DMS79 treated with DMSO at 0.1 percent for 48 hours (cell line): ENCODE measurements around the gene FZR1.
A peak's percentile ranks its signal among the peaks of the same experiment; 100 is the strongest.
"Not testable (repeated sequence)": the region's sequence is repeated elsewhere in the genome, so short reads cannot be mapped to it uniquely, and the experiment has no call there.

Experiments used
- DNase-seq: peaks from one replicate; lab custom pipeline; 2025; lab: John Stamatoyannopoulos, UW

The FZR1 gene

DNA sequence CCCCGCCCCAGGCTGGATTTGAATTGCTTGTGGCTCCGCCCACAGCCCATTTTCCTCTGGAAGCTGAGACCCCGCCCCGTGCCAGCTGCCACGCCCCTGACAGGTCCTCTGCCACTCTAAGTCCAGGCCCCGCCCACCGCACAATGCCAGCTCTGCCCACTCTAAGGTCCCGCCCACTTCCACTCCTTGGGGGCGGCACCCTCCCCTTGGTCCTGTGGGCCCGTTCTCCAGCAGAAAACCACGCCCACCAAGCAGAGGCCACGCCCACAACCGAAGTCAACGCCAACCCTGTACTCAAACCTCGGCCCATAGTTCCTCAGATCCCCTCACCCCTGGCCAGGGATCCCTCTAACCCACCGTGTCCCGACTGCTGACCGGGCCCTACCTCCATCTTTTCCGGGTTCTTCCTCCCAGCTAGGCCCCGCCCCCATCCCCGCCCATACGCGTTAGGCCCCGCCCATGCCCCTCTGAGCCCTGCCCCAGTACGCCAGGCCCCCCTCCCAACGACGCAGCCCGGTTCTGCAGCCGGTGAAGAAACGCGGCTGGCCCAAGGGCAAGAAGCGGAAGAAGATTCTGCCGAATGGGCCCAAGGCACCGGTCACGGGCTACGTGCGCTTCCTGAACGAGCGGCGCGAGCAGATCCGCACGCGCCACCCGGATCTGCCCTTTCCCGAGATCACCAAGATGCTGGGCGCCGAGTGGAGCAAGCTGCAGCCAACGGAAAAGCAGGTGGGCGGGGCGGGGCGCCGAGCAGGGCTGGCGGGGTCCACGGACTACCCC is 67.9 kb downstream of the FZR1 start:
- DNase-seq = no peak

DNA sequence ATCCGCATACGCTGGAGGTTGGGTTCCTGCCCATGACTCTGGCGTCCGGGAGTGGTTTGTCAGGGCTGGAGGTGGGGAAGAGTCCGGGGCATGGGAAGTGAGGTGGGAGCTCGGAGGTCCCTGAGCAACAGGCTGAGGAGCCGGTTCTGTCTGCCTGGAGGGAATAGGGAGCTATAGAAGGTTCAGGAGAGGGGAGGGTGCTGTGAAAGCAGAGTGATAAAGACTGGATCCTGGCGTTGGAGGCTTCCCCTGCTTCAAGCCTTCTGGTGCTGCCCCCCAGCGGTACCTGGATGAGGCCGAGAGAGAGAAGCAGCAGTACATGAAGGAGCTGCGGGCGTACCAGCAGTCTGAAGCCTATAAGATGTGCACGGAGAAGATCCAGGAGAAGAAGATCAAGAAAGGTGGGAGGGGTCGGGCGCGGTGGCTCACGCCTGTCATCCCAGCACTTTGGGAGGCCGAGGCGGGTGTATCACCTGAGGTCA is 69.2 kb downstream of the FZR1 start:
- DNase-seq = no peak

DNA sequence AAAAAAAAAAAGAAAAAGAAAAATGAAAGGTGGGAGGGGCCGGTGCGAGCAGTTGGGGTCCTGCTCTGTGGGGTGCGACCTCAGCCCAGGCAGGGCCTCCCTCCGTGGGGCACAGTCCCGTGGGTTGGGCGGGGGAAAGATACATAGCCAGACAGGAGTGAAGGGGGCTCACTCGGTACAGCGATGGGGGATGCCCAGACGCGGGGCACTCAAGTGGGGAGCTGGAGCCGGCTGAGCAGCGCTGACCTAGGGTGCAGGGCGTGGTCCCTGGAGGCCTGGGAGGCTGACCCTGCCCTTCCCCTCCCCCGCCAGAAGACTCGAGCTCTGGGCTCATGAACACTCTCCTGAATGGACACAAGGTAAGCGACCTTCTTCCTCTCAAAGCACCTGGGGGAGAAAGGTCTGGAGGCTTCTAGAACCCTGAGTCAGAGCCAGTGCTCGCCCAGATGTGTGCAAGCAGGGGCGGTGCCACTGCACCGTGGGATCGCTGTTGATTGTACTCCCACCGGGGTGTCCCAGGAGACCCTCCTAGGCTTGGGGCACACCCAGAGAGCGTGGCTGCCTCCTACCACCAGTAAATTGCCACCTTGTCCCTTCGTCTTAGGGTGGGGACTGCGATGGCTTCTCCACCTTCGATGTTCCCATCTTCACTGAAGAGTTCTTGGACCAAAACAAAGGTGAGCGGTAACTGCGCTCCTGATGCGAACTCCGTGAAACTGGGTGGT is 70.0 kb downstream of the FZR1 start:
- DNase-seq = no peak

DNA sequence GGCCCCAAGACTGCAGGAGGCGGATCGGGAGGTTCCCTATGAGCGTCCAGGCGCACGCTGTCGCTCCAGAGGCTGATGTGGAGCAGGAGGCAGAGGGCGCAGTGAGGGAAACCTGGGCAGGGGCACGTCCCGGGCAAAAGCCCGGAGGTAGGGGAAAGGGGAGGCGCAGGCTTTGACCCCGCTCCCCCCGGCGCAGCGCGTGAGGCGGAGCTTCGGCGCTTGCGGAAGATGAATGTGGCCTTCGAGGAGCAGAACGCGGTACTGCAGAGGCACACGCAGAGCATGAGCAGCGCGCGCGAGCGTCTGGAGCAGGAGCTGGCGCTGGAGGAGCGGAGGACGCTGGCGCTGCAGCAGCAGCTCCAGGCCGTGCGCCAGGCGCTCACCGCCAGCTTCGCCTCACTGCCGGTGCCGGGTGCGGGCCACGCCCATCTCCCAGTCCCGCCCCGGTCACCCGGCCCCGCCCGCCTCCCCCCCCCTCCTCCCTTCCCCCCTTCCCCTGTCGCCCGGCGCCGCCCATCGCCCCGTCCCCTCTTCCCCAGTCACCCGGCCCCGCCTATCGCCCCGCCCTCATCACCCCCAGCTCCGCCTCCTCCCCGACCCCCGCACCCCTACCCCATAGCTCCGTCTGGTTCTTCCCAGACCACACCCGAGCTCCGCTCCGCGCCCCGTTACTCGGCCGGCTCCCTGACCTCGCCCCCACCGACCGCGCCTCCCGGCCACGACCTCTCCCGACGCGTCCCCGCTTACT is 70.8 kb downstream of the FZR1 start:
- DNase-seq = no peak

DNA sequence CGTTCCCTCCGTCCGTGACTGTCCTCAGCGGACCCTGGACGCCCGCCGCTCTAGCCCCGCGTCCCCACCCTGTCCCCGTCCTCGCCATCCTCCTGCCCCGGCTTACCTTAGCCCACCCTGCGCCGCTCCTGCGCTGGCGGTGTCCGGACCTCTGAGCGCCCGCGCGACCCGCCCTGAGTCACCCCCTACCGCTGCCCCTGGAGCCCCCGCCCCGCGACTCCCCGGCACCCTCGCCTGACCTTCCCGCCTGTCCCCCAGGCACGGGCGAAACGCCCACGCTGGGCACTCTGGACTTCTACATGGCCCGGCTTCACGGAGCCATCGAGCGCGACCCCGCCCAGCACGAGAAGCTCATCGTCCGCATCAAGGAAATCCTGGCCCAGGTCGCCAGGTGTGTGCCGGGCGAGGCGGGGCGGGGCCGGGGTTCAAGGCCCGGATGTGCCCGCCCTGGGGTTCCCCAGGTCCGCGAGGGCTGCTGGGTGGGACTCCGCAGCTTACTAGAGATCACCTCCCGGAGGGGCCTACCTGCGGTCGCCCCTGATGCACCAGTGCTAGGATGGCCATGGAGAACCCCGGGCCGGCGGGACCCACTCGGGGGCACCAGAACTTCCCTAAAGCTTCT is 71.7 kb downstream of the FZR1 start:
- DNase-seq = no peak

DNA sequence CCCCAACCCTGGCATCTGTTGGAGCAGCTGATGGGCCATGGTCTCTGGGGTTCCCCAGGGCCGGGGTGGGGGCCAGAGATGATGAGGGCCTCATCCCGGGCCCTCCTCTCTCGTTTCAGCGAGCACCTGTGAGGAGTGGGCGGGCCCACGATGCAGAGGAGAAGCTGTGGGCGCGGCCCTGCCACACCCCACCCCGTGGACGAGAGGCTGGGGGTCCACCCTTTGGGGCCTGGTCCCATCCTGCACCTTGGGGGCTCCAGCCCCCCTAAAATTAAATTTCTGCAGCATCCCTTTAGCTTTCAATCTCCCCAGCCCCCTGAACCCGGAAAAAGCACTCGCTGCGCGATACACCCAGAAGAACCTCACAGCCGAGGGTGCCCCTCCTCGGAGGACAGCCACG is 72.3 kb downstream of the FZR1 start:
- no peak for DNase-seq

DNA sequence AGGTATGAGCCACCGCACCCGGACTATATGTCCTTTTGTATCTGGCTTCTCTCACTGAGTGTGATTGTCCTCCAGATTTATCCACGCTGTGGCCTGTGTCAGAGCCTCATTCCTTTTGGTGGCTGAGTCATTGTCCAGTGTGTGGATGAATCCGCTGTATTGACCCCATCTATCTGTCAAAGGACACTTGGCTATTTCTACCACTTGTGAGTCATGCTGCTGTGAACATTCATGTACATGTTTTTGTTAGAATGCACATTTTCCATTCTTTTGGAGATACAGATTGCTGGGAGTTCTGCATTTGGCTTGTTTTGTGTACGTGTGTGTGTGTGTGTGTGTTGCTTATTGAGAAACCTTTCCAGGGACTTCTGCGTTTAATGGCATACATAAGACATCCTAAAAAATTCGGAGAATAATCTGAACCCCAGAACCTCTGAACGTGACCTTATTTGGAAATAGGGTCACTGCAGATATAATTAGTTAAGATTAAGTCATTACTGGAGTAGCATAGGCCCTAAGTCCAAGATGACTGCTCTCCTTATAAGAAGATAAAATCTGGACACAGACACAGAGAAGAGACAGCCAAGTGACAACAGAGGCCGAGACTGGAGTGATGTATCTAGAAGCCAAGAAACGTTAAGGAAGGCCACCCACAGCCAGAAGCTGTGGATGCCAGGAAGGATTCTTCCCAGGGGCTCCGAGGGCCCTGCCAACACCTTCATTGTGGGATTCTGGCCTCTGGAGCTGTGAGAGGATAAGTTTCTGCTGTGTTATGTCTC is 74.2 kb downstream of the FZR1 start:
- no peak for DNase-seq

DNA sequence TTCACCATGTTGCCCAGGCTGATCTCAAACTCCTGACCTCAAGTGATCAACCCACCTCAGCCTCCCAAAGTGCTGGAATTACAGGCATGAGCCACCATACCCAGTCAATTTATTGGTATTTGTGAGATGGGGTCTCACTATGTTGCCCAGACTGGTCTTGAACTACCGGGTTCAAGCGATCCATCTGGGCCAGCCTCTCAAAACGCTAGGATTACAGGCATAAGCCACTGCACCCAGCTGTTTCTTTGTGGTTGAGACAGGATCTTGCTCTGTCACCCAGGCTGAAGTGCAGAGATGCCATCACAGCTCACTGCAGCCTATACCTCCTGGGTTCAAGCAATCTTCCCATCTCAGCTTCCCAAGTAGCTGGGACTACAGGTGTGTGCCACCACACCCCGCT is 75.7 kb downstream of the FZR1 start:
- not testable (repeated sequence) for DNase-seq

DNA sequence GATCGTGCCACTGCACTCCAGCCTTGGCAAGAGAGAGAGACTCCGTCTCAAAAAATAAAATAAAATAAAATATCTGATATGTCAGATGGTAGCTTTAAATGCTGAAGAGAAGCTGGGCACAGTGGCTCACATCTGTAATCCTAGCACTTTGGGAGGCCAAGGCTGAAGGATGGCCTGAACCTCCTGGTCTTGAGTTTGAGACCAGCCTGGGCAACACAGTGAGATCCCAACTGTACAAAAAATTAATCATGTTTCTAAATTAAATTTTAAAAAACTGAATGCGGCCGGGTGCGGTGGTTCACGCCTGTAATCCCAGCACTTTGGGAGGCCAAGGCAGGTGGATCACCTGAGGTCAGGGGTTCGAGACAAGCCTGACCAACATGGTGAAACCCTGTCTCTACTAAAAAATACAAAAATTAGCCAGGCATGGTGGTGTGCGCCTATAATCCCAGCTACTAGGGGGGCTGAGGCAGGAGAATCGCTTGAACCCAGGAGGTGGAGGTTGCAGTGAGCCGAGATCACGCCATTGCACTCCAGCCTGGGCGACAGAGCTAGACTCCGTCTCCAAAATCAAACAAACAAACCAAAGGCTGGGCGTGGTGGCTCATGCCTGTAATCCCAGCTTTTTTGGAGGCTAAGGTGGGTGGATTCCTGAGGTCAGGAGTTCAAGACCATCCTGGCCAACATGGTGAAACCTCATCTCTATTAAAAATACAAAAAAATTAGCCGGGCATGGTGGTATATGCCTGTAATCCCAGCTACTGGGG is 78.1 kb downstream of the FZR1 start:
- DNase-seq = not testable (repeated sequence)

DNA sequence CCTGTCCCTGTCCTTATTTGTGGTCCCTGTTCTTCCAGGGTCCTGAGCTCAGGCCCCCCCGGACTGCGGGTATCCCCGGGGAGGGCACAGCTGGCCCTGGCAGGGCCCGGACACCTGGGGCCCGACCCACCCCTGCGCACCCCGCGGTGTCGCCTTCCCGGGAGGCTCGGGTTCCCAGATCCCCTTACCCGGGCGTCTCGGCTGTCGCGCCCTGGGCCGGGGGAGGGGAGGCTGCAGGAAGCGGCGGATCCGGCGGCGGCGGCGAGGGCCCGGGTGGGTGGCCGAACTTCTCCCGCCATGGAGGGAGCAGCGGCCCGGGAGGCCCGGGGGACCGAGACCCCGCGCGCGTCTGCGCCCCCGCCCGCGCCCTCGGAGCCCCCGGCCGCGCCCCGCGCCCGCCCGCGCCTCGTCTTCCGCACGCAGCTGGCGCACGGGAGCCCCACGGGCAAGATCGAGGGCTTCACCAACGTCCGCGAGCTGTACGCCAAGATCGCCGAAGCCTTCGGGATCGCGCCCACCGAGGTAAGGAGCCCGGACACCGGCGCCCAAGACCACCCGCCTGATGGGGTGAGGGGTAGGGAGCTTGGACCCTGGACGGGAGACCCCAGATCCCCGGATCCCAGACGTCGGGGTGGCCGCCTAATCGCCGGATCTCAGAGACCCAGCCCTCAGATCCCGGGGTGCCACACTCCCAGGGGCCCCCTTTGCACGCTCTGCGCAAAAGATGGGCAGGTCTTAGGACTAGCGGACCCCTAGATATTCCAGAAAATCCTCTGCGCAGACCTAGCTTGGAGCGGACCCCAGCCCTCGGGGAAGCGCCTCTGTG is 79.4 kb downstream of the FZR1 start, which contains the start of gene GIPC3:
Gene GIPC3, plus strand, starts transcription at position 178 of the 826 bp plus-strand sequence. Its CDS starts 120 bp downstream, at position 298.
- DNase-seq = no peak

DNA sequence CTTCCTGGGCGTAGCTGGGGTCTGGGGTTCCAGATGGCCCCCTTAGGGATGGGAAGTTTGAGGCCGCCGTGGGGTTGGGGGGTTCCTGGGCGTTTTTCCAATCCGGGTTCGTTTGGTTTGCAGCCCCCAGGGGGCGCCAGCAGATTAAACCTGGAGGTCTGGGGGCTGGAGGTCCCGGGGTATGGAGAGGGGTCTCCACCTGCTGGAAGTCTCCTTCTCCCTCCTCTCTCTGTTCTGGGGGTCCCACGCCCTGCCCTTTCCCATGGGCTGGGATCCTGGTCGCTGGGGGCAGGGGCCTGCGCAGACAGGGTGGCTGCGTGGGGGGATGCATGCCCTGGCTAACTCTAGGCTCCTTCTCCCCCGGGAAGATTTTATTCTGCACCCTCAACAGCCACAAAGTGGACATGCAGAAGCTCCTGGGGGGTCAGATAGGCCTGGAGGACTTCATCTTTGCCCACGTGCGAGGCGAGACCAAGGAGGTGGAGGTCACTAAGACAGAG is 80.1 kb downstream of the FZR1 start:
- no peak for DNase-seq

DNA sequence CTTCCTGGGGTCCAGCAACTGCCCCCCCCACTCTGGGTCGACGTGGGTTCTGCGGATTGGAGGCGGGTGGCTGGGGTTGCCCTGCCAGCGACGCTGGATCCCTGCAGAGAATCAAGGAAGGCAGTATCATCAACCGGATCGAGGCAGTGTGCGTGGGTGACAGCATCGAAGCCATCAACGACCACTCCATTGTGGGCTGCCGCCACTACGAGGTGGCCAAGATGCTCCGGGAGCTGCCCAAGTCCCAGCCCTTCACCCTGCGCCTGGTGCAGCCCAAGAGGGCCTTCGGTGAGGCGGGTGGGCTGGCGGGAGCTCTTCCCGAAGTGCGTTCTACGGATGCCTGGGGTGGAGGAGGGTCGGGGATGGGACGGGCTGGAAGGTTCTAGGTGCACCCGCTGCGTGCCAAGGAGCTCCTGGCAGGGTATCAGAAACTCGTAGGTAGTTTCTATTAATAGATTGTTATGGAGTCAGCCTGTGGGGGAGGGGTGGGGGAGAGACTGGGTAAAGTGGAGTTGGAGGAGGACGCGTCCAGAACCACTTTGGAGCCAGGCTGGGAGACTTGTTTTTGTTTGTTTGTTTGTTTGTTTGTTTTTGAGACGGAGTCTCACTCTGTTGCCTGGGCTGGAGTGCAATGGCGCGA is 80.7 kb downstream of the FZR1 start:
- DNase-seq = peak; percentile 7
